Measurements from ENCODE around the gene MAPKBP1. TPM values are rescaled to one million over a fixed set of nuclear protein-coding genes. Genes with fewer than 3 reads are reported as not detected.

MAPKBP1 gene
- total RNA-seq, 1 donor from 2014 or later, result 27.2 TPM

- TF ChIP-seq CTCF (IDR thresholded peaks at IDR 0.05), result no peak
- Mint-ChIP-seq H3K4me3 (ENCODE audit: unreplicated experiment) (no peak overlapping the region), H3K4me1 (ENCODE audit: low read depth) (peaks cover 15% of the 10 kb centered on the region), H3K36me3 (ENCODE audit: low read depth) (peaks cover 15% of the 10 kb centered on the region), H3K9me3 (ENCODE audit: low read depth) (no peaks in the 10 kb centered on the region), H3K27me3 (ENCODE audit: low read depth) (no peaks in the 10 kb centered on the region), H3K27ac (ENCODE audit: unreplicated experiment) (peak overlapping the region; percentile 52)
- no peak for DNase-seq (ENCODE audit: low spot score)
Measured at GRCh38 chr15:41804361-41804760, 30.1 kb downstream of the MAPKBP1 start.

GRCh38 chr15:41804916-41805666 lies 30.8 kb downstream of the MAPKBP1 start:
- Mint-ChIP-seq H3K27me3 (ENCODE audit: low read depth) (no peaks in the 10 kb centered on the region), H3K9me3 (ENCODE audit: low read depth) (no peaks in the 10 kb centered on the region), H3K4me3 (ENCODE audit: unreplicated experiment) (no peak overlapping the region), H3K27ac (ENCODE audit: unreplicated experiment) (peak overlapping the region; percentile 52), H3K36me3 (ENCODE audit: low read depth) (peaks cover 10% of the 10 kb centered on the region), H3K4me1 (ENCODE audit: low read depth) (peaks cover 13% of the 10 kb centered on the region)
- no peak for DNase-seq (ENCODE audit: low spot score)
- TF ChIP-seq CTCF (IDR thresholded peaks at IDR 0.05), result no peak

- Mint-ChIP-seq H3K9me3 (ENCODE audit: low read depth) (no peaks in the 10 kb centered on the region), H3K27me3 (ENCODE audit: low read depth) (no peaks in the 10 kb centered on the region), H3K4me1 (ENCODE audit: low read depth) (peaks cover 13% of the 10 kb centered on the region), H3K36me3 (ENCODE audit: low read depth) (peaks cover 6% of the 10 kb centered on the region), H3K27ac (ENCODE audit: unreplicated experiment) (no peak overlapping the region), H3K4me3 (ENCODE audit: unreplicated experiment) (no peak overlapping the region)
- no peak for DNase-seq (ENCODE audit: low spot score)
- no peak for TF ChIP-seq CTCF (IDR thresholded peaks at IDR 0.05)
Measured at GRCh38 chr15:41805711-41806110, 31.4 kb downstream of the MAPKBP1 start.

GRCh38 chr15:41806291-41807181 lies 32.3 kb downstream of the MAPKBP1 start:
- DNase-seq (ENCODE audit: low spot score), result no peak
- H3K27ac Mint-ChIP-seq (ENCODE audit: unreplicated experiment), result no peak overlapping the region
- no peak for TF ChIP-seq CTCF (IDR thresholded peaks at IDR 0.05)
- H3K4me3 Mint-ChIP-seq (ENCODE audit: unreplicated experiment), result no peak overlapping the region
- H3K27me3 Mint-ChIP-seq (ENCODE audit: low read depth), result no peaks in the 10 kb centered on the region
- peaks cover 13% of the 10 kb centered on the region for H3K4me1 Mint-ChIP-seq (ENCODE audit: low read depth)
- peaks cover 2% of the 10 kb centered on the region for H3K36me3 Mint-ChIP-seq (ENCODE audit: low read depth)
- H3K9me3 Mint-ChIP-seq (ENCODE audit: low read depth), result no peaks in the 10 kb centered on the region

GRCh38 chr15:41809121-41809520 lies 34.8 kb downstream of the MAPKBP1 start:
- no peak for TF ChIP-seq CTCF (IDR thresholded peaks at IDR 0.05)
- Mint-ChIP-seq H3K27ac (ENCODE audit: unreplicated experiment) (no peak overlapping the region), H3K36me3 (ENCODE audit: low read depth) (peaks cover 11% of the 10 kb centered on the region), H3K4me3 (ENCODE audit: unreplicated experiment) (no peak overlapping the region), H3K27me3 (ENCODE audit: low read depth) (no peaks in the 10 kb centered on the region), H3K9me3 (ENCODE audit: low read depth) (no peaks in the 10 kb centered on the region), H3K4me1 (ENCODE audit: low read depth) (peaks cover 13% of the 10 kb centered on the region)
- no peak for DNase-seq (ENCODE audit: low spot score)

Data from chondrocyte (in vitro differentiated cells).